HepG2 (cell line): Measurements from ENCODE around the gene MED12L. TPM values are rescaled to one million over a fixed set of nuclear protein-coding genes. Genes with fewer than 3 reads are reported as not detected.

Source experiments
- ARNTL ChIP-seq: sonication (generic); formaldehyde crosslinking; IDR thresholded peaks from 2 replicates; pipeline ENCODE4 v1.4.0; 2020; ENCODE audit warnings: mild to moderate bottlenecking, missing genetic modification reagents
- ATF7 ChIP-seq, 2 experiments: fragments of 450-650 bp in 1 of 2; sonication (generic) in 1 of 2; formaldehyde crosslinking in 1 of 2; IDR thresholded peaks; 2 replicates each; pipeline versions ENCODE4 v1.4.0 to v1.6.1; 2016 to 2020; ENCODE audit warnings: antibody characterized with exemption in 1 of 2, mild to moderate bottlenecking in 1 of 2, missing genetic modification reagents in 1 of 2
- CEBPG ChIP-seq: IDR thresholded peaks from 2 replicates; pipeline ENCODE4 v1.6.1; 2016
- ETS1 ChIP-seq: sonication (generic); formaldehyde crosslinking; IDR thresholded peaks from 2 replicates; pipeline ENCODE4 v1.4.0; 2020; ENCODE audit warnings: missing genetic modification reagents
- HDAC1 ChIP-seq: sonication (generic); formaldehyde crosslinking; IDR thresholded peaks from 2 replicates; pipeline ENCODE4 v1.5.1; 2020; ENCODE audit warnings: mild to moderate bottlenecking, missing genetic modification reagents
- KLF16 ChIP-seq, 2 experiments: sonication (generic) in 1 of 2; formaldehyde crosslinking in 1 of 2; IDR thresholded peaks; 2 replicates each; pipeline versions ENCODE4 v1.6.1 to v1.8.0; 2016 to 2023; ENCODE audit warnings: missing genetic modification reagents in 2 of 2, missing compliant biosample characterization in 1 of 2
- NFRKB ChIP-seq: fragments of 450-650 bp; IDR thresholded peaks from 2 replicates; pipeline ENCODE4 v1.6.1; 2017
- NPAS2 ChIP-seq: sonication (generic); formaldehyde crosslinking; IDR thresholded peaks from 2 replicates; pipeline ENCODE4 v1.8.0; 2022; ENCODE audit warnings: mild to moderate bottlenecking, missing genetic modification reagents, borderline replicate concordance
- RBAK ChIP-seq: sonication (generic); formaldehyde crosslinking; IDR thresholded peaks from 2 replicates; pipeline ENCODE4 v1.5.1; 2020; ENCODE audit warnings: mild to moderate bottlenecking, missing genetic modification reagents
- SALL1 ChIP-seq: sonication (generic); formaldehyde crosslinking; IDR thresholded peaks from 2 replicates; pipeline ENCODE4 v1.8.0; 2022; ENCODE audit warnings: mild to moderate bottlenecking, missing genetic modification reagents
- SMYD3 ChIP-seq: sonication (generic); formaldehyde crosslinking; IDR thresholded peaks from 2 replicates; pipeline ENCODE4 v1.8.1; 2023; ENCODE audit warnings: mild to moderate bottlenecking, missing genetic modification reagents
- XBP1 ChIP-seq: sonication (generic); formaldehyde crosslinking; IDR thresholded peaks from 2 replicates; pipeline ENCODE4 v1.5.0; 2020; ENCODE audit warnings: missing genetic modification reagents
- ZBTB37 ChIP-seq: sonication (generic); formaldehyde crosslinking; IDR thresholded peaks from 2 replicates; pipeline ENCODE4 v1.4.0; 2020; ENCODE audit warnings: mild to moderate bottlenecking, missing genetic modification reagents
- ZFP91 ChIP-seq: sonication (generic); formaldehyde crosslinking; IDR thresholded peaks from 2 replicates; pipeline ENCODE4 v1.9.0; 2022; ENCODE audit warnings: missing genetic modification reagents, mild to moderate bottlenecking, borderline replicate concordance
- ZNF256 ChIP-seq: sonication (generic); formaldehyde crosslinking; conservative IDR thresholded peaks from 2 replicates; pipeline ENCODE4 v1.4.0; 2020; ENCODE audit warnings: missing genetic modification reagents
- ZNF296 ChIP-seq: sonication (generic); formaldehyde crosslinking; conservative IDR thresholded peaks from 2 replicates; pipeline ENCODE4 v1.5.0; 2020; ENCODE audit warnings: mild to moderate bottlenecking, missing genetic modification reagents
- ZNF33B ChIP-seq: sonication (generic); formaldehyde crosslinking; IDR thresholded peaks from 2 replicates; pipeline ENCODE4 v1.5.1; 2020; ENCODE audit warnings: mild to moderate bottlenecking, missing genetic modification reagents
- ZNF343 ChIP-seq: sonication (generic); formaldehyde crosslinking; IDR thresholded peaks from 2 replicates; pipeline ENCODE4 v1.4.0; 2020; ENCODE audit warnings: mild to moderate bottlenecking, missing genetic modification reagents
- ZNF546 ChIP-seq: sonication (generic); formaldehyde crosslinking; conservative IDR thresholded peaks from 2 replicates; pipeline ENCODE4 v1.8.1; 2023; ENCODE audit warnings: mild to moderate bottlenecking, missing genetic modification reagents
- ZNF674 ChIP-seq: sonication (generic); formaldehyde crosslinking; IDR thresholded peaks from 2 replicates; pipeline ENCODE4 v1.5.0; 2020; ENCODE audit warnings: low read depth, mild to moderate bottlenecking, missing genetic modification reagents
- ZNF776 ChIP-seq: sonication (generic); formaldehyde crosslinking; IDR thresholded peaks from 2 replicates; pipeline ENCODE4 v1.4.0; 2020; ENCODE audit warnings: mild to moderate bottlenecking, missing genetic modification reagents
- polyA plus RNA-seq, 8 experiments: library from polyadenylated mRNA; depleted of rRNA in 3 of 8; stranded (reverse) in 7 of 8; unstranded in 1 of 8; fragments of >200 nt; fragmentation: Illumina TruSeq in 4 of 8; extraction: Trizol in 4 of 8; gene quantifications; 2 replicates each; pipeline versions ENCODE4 v1.2.1 to v1.2.3, GENCODE V29; 2011 to 2016; ENCODE audit warnings: low read depth in 4 of 8, missing spikeins in 1 of 8, mixed read lengths in 1 of 8; ENCODE audit not compliant: insufficient read depth in 1 of 8
- total RNA-seq, 5 experiments: library from RNA; depleted of rRNA; stranded (reverse); fragments of >200 nt; fragmentation: Illumina TruSeq; extraction: Trizol; gene quantifications; 2 replicates each; pipeline ENCODE4 v1.2.3, GENCODE V29; 2016; ENCODE audit warnings: low read depth in 1 of 5
- TF ChIP-seq, protein P1 (sequence below): sonication (generic); formaldehyde crosslinking; conservative IDR thresholded peaks from 2 replicates; pipeline ENCODE4 v1.4.0; 2020; ENCODE audit warnings: missing genetic modification reagents
- TF ChIP-seq, protein P2 (sequence below): sonication (generic); formaldehyde crosslinking; IDR thresholded peaks from 2 replicates; pipeline ENCODE4 v1.4.0; 2020; ENCODE audit warnings: missing genetic modification reagents, mild to moderate bottlenecking, borderline replicate concordance

Gene MED12L
- total and polyA plus RNA-seq, 2 of the 13 experiments (the other 11 are each of a cell fraction or from before 2014, with no cell fraction given): 0.07 to 0.64 TPM

GRCh38 chr3:151197228-151197627, 111.8 kb downstream of the MED12L start (continued):
- no peak for TF ChIP-seq ZNF546 (CRISPR knock-in tag)
- TF ChIP-seq ZNF674: no peak
- TF ChIP-seq KLF16 (CRISPR knock-in tag; IDR thresholded peaks at IDR 0.05): no peak
- no peak for TF ChIP-seq XBP1 (CRISPR knock-in tag)
- TF ChIP-seq ZNF296 (CRISPR knock-in tag): no peak
- TF ChIP-seq NFRKB: no peak
- TF ChIP-seq ZNF343 (CRISPR knock-in tag): no peak
- no peak for TF ChIP-seq ZFP91
- TF ChIP-seq ZNF256 (CRISPR knock-in tag): no peak
- TF ChIP-seq, protein P1, sequence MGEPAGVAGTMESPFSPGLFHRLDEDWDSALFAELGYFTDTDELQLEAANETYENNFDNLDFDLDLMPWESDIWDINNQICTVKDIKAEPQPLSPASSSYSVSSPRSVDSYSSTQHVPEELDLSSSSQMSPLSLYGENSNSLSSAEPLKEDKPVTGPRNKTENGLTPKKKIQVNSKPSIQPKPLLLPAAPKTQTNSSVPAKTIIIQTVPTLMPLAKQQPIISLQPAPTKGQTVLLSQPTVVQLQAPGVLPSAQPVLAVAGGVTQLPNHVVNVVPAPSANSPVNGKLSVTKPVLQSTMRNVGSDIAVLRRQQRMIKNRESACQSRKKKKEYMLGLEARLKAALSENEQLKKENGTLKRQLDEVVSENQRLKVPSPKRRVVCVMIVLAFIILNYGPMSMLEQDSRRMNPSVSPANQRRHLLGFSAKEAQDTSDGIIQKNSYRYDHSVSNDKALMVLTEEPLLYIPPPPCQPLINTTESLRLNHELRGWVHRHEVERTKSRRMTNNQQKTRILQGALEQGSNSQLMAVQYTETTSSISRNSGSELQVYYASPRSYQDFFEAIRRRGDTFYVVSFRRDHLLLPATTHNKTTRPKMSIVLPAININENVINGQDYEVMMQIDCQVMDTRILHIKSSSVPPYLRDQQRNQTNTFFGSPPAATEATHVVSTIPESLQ (CRISPR knock-in tag): no peak
- TF ChIP-seq RBAK (CRISPR knock-in tag): no peak
- no peak for TF ChIP-seq ZBTB37 (CRISPR knock-in tag)
- no peak for TF ChIP-seq ETS1 (CRISPR knock-in tag)
- TF ChIP-seq SMYD3 (CRISPR knock-in tag): no peak
- no peak for TF ChIP-seq ZNF776
- TF ChIP-seq, protein P2, sequence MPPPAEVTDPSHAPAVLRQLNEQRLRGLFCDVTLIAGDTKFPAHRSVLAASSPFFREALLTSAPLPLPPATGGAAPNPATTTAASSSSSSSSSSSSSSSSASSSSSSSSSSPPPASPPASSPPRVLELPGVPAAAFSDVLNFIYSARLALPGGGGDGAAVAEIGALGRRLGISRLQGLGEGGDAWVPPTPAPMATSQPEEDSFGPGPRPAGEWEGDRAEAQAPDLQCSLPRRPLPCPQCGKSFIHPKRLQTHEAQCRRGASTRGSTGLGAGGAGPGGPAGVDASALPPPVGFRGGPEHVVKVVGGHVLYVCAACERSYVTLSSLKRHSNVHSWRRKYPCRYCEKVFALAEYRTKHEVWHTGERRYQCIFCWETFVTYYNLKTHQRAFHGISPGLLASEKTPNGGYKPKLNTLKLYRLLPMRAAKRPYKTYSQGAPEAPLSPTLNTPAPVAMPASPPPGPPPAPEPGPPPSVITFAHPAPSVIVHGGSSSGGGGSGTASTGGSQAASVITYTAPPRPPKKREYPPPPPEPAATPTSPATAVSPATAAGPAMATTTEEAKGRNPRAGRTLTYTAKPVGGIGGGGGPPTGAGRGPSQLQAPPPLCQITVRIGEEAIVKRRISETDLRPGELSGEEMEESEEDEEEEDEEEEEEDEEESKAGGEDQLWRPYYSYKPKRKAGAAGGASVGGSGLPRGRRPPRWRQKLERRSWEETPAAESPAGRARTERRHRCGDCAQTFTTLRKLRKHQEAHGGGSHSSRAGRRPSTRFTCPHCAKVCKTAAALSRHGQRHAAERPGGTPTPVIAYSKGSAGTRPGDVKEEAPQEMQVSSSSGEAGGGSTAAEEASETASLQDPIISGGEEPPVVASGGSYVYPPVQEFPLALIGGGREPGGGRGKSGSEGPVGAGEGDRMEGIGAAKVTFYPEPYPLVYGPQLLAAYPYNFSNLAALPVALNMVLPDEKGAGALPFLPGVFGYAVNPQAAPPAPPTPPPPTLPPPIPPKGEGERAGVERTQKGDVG: peak; percentile 64; the same call in 1 of the 2 replicates
- no peak for TF ChIP-seq ARNTL
- no peak for TF ChIP-seq ATF7 (IDR thresholded peaks at IDR 0.05)
- TF ChIP-seq ATF7 (CRISPR knock-in tag; IDR thresholded peaks at IDR 0.05): no peak
- TF ChIP-seq ZNF33B (CRISPR knock-in tag): no peak
- no peak for TF ChIP-seq NPAS2 (CRISPR knock-in tag)
- TF ChIP-seq CEBPG (CRISPR knock-in tag): no peak
- TF ChIP-seq HDAC1 (CRISPR knock-in tag): no peak
- TF ChIP-seq SALL1 (CRISPR knock-in tag): peak; percentile 52; the same call in 1 of the 2 replicates
